ENCODE measurements around the gene RBMS3. TPM values are rescaled to one million over a fixed set of nuclear protein-coding genes. Genes with fewer than 3 reads are reported as not detected.

Gene RBMS3
- total and polyA plus RNA-seq, 2 of the 13 experiments (the other 11 are each of a cell fraction or from before 2014, with no cell fraction given) = not detected

DNA sequence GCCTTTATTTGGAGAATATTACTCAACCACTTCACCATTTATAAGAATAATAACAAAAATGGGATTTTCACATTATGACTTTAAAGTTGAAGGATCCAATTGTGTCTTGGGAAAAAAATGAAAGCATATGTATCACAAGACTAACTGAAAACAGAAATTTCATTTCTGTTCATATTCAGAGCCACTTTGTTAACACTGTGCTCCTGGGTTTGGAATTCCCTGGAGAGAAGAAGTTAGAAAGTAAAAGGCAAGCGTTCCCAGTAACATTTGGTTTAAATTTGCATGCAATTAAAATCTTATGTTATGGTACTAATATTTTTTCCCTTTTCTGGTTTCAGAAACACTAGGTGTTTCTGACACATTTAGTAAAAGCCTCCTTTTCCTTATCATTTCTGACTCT lies 230.8 kb downstream of the RBMS3 start:
- no TSS peak for BruUV-seq (replicated peaks)
- ATAC-seq = no peak
- FAIRE-seq = no peak

More for the DNA sequence above, 230.8 kb downstream of the RBMS3 start:
- Histone ChIP-seq H3K4me1 (ENCODE audit: insufficient read depth, low read length) (no peaks in the 10 kb centered on the region), H3K4me3 (replicated peaks in 1 of 3; ENCODE audit: insufficient read depth in 1 of 3, low read depth in 2 of 3, low read length in 3 of 3) (no peak overlapping the region), H3K9me3 (ENCODE audit: low read length) (no peaks in the 10 kb centered on the region), H3K9ac (ENCODE audit: insufficient read depth, low read depth, low read length) (no peak overlapping the region), H3K27me3 (ENCODE audit: control insufficient read depth in 1 of 2, insufficient read depth in 2 of 2, low read length in 2 of 2) (no peaks in the 10 kb centered on the region), H3K36me3 (replicated peaks in 1 of 2; ENCODE audit: control insufficient read depth in 1 of 2, insufficient read depth in 2 of 2, low read length in 2 of 2) (no peaks in the 10 kb centered on the region), H3K27ac (ENCODE audit: extremely low read length, insufficient read depth, low read length) (no peak overlapping the region), H2AFZ (ENCODE audit: low read length) (no peak overlapping the region), H3K4me2 (ENCODE audit: low read depth, low read length) (no peak overlapping the region), H4K20me1 (ENCODE audit: insufficient read depth, low read length) (no peaks in the 10 kb centered on the region), H3K79me2 (ENCODE audit: insufficient read depth, low read length) (no peaks in the 10 kb centered on the region)
- ChIA-PET CTCF (ENCODE audit: low intra/inter-chr PET ratio, low total read pairs) (no interaction called here), POLR2A (no interaction called here)
- TF ChIP-seq, protein P1, sequence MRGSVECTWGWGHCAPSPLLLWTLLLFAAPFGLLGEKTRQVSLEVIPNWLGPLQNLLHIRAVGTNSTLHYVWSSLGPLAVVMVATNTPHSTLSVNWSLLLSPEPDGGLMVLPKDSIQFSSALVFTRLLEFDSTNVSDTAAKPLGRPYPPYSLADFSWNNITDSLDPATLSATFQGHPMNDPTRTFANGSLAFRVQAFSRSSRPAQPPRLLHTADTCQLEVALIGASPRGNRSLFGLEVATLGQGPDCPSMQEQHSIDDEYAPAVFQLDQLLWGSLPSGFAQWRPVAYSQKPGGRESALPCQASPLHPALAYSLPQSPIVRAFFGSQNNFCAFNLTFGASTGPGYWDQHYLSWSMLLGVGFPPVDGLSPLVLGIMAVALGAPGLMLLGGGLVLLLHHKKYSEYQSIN (CRISPR knock-in tag; IDR thresholded peaks at IDR 0.05; ENCODE audit: borderline replicate concordance) = no peak
- TF ChIP-seq GZF1 (CRISPR knock-in tag; IDR thresholded peaks at IDR 0.05) (no peak), XBP1 (CRISPR knock-in tag; IDR thresholded peaks at IDR 0.05) (no peak), ZNF138 (CRISPR knock-in tag; IDR thresholded peaks at IDR 0.05; ENCODE audit: low read depth) (no peak), SNAPC2 (CRISPR knock-in tag; IDR thresholded peaks at IDR 0.05) (no peak), MATR3 (CRISPR knock-in tag; IDR thresholded peaks at IDR 0.05) (no peak), MYC (CRISPR knock-in tag; IDR thresholded peaks at IDR 0.05; ENCODE audit: borderline replicate concordance) (no peak), ZBTB7A (CRISPR knock-in tag; IDR thresholded peaks at IDR 0.05) (no peak), TP53 (CRISPR knock-in tag; conservative IDR thresholded peaks at IDR 0.05) (no peak), SP1 (IDR thresholded peaks at IDR 0.05) (no peak), SP1 (CRISPR knock-in tag; IDR thresholded peaks at IDR 0.05) (no peak), ZBTB20 (CRISPR knock-in tag; IDR thresholded peaks at IDR 0.05; ENCODE audit: borderline replicate concordance, low read depth) (no peak), SIN3B (IDR thresholded peaks at IDR 0.05; ENCODE audit: low read length) (no peak), KLF11 (CRISPR knock-in tag; IDR thresholded peaks at IDR 0.05) (no peak)
- TF ChIP-seq, protein P2, sequence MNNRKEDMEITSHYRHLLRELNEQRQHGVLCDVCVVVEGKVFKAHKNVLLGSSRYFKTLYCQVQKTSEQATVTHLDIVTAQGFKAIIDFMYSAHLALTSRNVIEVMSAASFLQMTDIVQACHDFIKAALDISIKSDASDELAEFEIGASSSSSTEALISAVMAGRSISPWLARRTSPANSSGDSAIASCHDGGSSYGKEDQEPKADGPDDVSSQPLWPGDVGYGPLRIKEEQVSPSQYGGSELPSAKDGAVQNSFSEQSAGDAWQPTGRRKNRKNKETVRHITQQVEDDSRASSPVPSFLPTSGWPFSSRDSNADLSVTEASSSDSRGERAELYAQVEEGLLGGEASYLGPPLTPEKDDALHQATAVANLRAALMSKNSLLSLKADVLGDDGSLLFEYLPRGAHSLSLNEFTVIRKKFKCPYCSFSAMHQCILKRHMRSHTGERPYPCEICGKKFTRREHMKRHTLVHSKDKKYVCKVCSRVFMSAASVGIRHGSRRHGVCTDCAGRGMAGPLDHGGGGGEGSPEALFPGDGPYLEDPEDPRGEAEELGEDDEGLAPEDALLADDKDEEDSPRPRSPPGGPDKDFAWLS (CRISPR knock-in tag; IDR thresholded peaks at IDR 0.05; ENCODE audit: borderline replicate concordance) = no peak
- TF ChIP-seq, protein P3, sequence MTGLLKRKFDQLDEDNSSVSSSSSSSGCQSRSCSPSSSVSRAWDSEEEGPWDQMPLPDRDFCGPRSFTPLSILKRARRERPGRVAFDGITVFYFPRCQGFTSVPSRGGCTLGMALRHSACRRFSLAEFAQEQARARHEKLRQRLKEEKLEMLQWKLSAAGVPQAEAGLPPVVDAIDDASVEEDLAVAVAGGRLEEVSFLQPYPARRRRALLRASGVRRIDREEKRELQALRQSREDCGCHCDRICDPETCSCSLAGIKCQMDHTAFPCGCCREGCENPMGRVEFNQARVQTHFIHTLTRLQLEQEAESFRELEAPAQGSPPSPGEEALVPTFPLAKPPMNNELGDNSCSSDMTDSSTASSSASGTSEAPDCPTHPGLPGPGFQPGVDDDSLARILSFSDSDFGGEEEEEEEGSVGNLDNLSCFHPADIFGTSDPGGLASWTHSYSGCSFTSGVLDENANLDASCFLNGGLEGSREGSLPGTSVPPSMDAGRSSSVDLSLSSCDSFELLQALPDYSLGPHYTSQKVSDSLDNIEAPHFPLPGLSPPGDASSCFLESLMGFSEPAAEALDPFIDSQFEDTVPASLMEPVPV (CRISPR knock-in tag; IDR thresholded peaks at IDR 0.05) = no peak
- TF ChIP-seq, protein P4, sequence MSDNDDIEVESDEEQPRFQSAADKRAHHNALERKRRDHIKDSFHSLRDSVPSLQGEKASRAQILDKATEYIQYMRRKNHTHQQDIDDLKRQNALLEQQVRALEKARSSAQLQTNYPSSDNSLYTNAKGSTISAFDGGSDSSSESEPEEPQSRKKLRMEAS (IDR thresholded peaks at IDR 0.05) = no peak
- TF ChIP-seq, protein P5, sequence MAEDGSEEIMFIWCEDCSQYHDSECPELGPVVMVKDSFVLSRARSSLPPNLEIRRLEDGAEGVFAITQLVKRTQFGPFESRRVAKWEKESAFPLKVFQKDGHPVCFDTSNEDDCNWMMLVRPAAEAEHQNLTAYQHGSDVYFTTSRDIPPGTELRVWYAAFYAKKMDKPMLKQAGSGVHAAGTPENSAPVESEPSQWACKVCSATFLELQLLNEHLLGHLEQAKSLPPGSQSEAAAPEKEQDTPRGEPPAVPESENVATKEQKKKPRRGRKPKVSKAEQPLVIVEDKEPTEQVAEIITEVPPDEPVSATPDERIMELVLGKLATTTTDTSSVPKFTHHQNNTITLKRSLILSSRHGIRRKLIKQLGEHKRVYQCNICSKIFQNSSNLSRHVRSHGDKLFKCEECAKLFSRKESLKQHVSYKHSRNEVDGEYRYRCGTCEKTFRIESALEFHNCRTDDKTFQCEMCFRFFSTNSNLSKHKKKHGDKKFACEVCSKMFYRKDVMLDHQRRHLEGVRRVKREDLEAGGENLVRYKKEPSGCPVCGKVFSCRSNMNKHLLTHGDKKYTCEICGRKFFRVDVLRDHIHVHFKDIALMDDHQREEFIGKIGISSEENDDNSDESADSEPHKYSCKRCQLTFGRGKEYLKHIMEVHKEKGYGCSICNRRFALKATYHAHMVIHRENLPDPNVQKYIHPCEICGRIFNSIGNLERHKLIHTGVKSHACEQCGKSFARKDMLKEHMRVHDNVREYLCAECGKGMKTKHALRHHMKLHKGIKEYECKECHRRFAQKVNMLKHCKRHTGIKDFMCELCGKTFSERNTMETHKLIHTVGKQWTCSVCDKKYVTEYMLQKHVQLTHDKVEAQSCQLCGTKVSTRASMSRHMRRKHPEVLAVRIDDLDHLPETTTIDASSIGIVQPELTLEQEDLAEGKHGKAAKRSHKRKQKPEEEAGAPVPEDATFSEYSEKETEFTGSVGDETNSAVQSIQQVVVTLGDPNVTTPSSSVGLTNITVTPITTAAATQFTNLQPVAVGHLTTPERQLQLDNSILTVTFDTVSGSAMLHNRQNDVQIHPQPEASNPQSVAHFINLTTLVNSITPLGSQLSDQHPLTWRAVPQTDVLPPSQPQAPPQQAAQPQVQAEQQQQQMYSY (CRISPR knock-in tag; IDR thresholded peaks at IDR 0.05) = no peak
- WGBS (ENCODE audit: low lambda C conversion rate) = 4% methylated on average over 1 of the region's 1 CpG
- DNase-seq (ENCODE audit: low spot score) = no peak
- in situ Hi-C loops (cut with HindIII; ENCODE audit: extremely low pct_ligation_motif_present, low pct_unique_long_range_greater_than_20kb) = no loop called here
- intact Hi-C loops (cut with micrococcal nuclease; ENCODE audit: unreplicated experiment) = no loop called here
